AG09309 (cell line): ENCODE data around the gene CNIH3.

ENCODE experiments used
- DNase-seq: peaks from one replicate; pipeline ENCODE4 v3.0.0-alpha.2; 2010; ENCODE audit warnings: low read depth
- H3K4me3 ChIP-seq: 2 replicates; pipeline ENCODE4 v1.5.1; 2011; ENCODE audit warnings: mild to moderate bottlenecking, low read depth, low read length, moderate library complexity; ENCODE audit not compliant: control insufficient read depth
- CTCF ChIP-seq: IDR thresholded peaks from 2 replicates; pipeline ENCODE4 v1.5.1; 2011; ENCODE audit warnings: mild to moderate bottlenecking, low read depth, low read length, inconsistent platforms; ENCODE audit not compliant: insufficient read depth, control insufficient read depth; ENCODE audit errors: missing control alignments

CNIH3 gene

GRCh38 chr1:224621813-224622682 is 5.9 kb downstream of the CNIH3 start:
- no peak for DNase-seq
- H3K4me3 ChIP-seq: no peak overlapping the region
- no peak for TF ChIP-seq CTCF

- DNase-seq: no peak
- TF ChIP-seq CTCF: no peak
- H3K4me3 ChIP-seq: no peak overlapping the region
These were observed 6.7 kb downstream of the CNIH3 start for GRCh38 chr1:224622831-224623230.

- H3K4me3 ChIP-seq: no peak overlapping the region
- DNase-seq: no peak
- TF ChIP-seq CTCF: no peak
These were observed 7.2 kb downstream of the CNIH3 start for GRCh38 chr1:224623310-224623714.

- TF ChIP-seq CTCF: no peak
- peak; percentile 87 for DNase-seq
These were observed 7.7 kb downstream of the CNIH3 start for GRCh38 chr1:224623743-224624333.

GRCh38 chr1:224624432-224624831 is 8.3 kb downstream of the CNIH3 start:
- no peak overlapping the region for H3K4me3 ChIP-seq
- TF ChIP-seq CTCF: no peak
- no peak for DNase-seq

More at GRCh38 chr1:224623743-224624333, 7.7 kb downstream of the CNIH3 start:
- H3K4me3 ChIP-seq: no peak overlapping the region

- H3K4me3 ChIP-seq: no peak overlapping the region
These were observed 9.9 kb downstream of the CNIH3 start for GRCh38 chr1:224626042-224626441.

More at GRCh38 chr1:224626042-224626441, 9.9 kb downstream of the CNIH3 start:
- TF ChIP-seq CTCF: no peak
- peak; percentile 63 for DNase-seq
